Spinal cord (tissue), 10 donors: ENCODE results near the gene TRPV4. TPM values are rescaled to one million over a fixed set of nuclear protein-coding genes. Genes with fewer than 3 reads are reported as not detected.
A peak's percentile ranks its signal among the peaks of the same experiment; 100 is the strongest.
"Not testable (repeated sequence)": the region's sequence is repeated elsewhere in the genome, so short reads cannot be mapped to it uniquely, and the experiment has no call there.

ENCODE experiments used
- DNase-seq, 6 donors: peaks; one replicate each; pipeline versions ENCODE4 v3.0.0 to v3.0.0-alpha.2; 2013 to 2015; ENCODE audit warnings: low spot score in 6 of 6, low read depth in 4 of 6
- H3K27ac ChIP-seq: one replicate; pipeline ENCODE4 v1.5.1; 2013; ENCODE audit warnings: low read depth, low read length, control low read depth
- H3K27me3 ChIP-seq: one replicate; pipeline ENCODE4 v1.6.1; 2013; ENCODE audit warnings: low read length; ENCODE audit not compliant: control insufficient read depth, insufficient read depth
- H3K36me3 ChIP-seq: one replicate; pipeline ENCODE4 v1.6.1; 2013; ENCODE audit warnings: low read length; ENCODE audit not compliant: control insufficient read depth, insufficient read depth
- H3K4me1 ChIP-seq: one replicate; pipeline ENCODE4 v1.6.1; 2013; ENCODE audit warnings: low read length; ENCODE audit not compliant: control insufficient read depth, insufficient read depth
- H3K4me3 ChIP-seq: one replicate; pipeline ENCODE4 v1.5.1; 2013; ENCODE audit warnings: low read depth, low read length, control low read depth
- H3K9me3 ChIP-seq: one replicate; pipeline ENCODE4 v1.6.1; 2013; ENCODE audit warnings: low read length; ENCODE audit not compliant: control insufficient read depth, insufficient read depth
- WGBS: methylation state at CpG from one replicate; pipeline ENCODE4 v1.1.5; 2013; ENCODE audit warnings: missing lambda C conversion rate; ENCODE audit not compliant: insufficient coverage; 5-methylcytosine and 5-hydroxymethylcytosine counted together
- polyA plus RNA-seq, 2 donors: library from polyadenylated mRNA; unstranded; fragments of 120-200 nt; gene quantifications; one replicate each; pipeline ENCODE4 v1.2.1, GENCODE V29; 2013; ENCODE audit not compliant: insufficient read length in 2 of 2
- total RNA-seq, 2 donors: library from RNA; depleted of rRNA in 1 of 2; stranded (reverse); fragments of 120-200 nt in 1 of 2; fragments of >200 nt in 1 of 2; gene quantifications; one replicate each; pipeline versions ENCODE4 v1.2.3 to v1.2.4, GENCODE V29; 2013 to 2014
- donor health status: healthy.

The TRPV4 gene
- total and polyA plus RNA-seq, 4 donors, result 0.50 to 3.8 (median 0.89) TPM

- no peaks in the 10 kb centered on the region for H3K27me3 ChIP-seq
- WGBS, result 78% methylated on average over 17 of the region's 17 CpGs
- no peaks in the 10 kb centered on the region for H3K9me3 ChIP-seq
- peaks cover 35% of the 10 kb centered on the region for H3K4me1 ChIP-seq
- H3K27ac ChIP-seq, result peak overlapping the region; percentile 71
- no peak for DNase-seq
- H3K36me3 ChIP-seq, result peaks cover 31% of the 10 kb centered on the region
- H3K4me3 ChIP-seq, result no peak overlapping the region
These were observed 28.6 kb upstream of the TRPV4 start for GRCh38 chr12:109861689-109862314.

GRCh38 chr12:109860977-109861376, 27.8 kb upstream of the TRPV4 start:
- no peaks in the 10 kb centered on the region for H3K9me3 ChIP-seq
- 100% methylated on average over 5 of the region's 5 CpGs for WGBS
- DNase-seq, result no peak
- H3K27me3 ChIP-seq, result no peaks in the 10 kb centered on the region
- H3K36me3 ChIP-seq, result peaks cover 39% of the 10 kb centered on the region
- peaks cover 35% of the 10 kb centered on the region for H3K4me1 ChIP-seq
- H3K27ac ChIP-seq, result no peak overlapping the region
- H3K4me3 ChIP-seq, result no peak overlapping the region

GRCh38 chr12:109858764-109859163, 25.6 kb upstream of the TRPV4 start:
- DNase-seq, result no peak
- no peak overlapping the region for H3K27ac ChIP-seq
- H3K4me1 ChIP-seq, result peaks cover 17% of the 10 kb centered on the region
- no peaks in the 10 kb centered on the region for H3K27me3 ChIP-seq
- H3K4me3 ChIP-seq, result no peak overlapping the region
- WGBS, result 100% methylated on average over 3 of the region's 5 CpGs
- H3K36me3 ChIP-seq, result peaks cover 61% of the 10 kb centered on the region
- no peaks in the 10 kb centered on the region for H3K9me3 ChIP-seq

- Histone ChIP-seq H3K4me3 (no peak overlapping the region), H3K9me3 (no peaks in the 10 kb centered on the region), H3K36me3 (peaks cover 61% of the 10 kb centered on the region), H3K4me1 (peaks cover 14% of the 10 kb centered on the region), H3K27ac (no peak overlapping the region), H3K27me3 (no peaks in the 10 kb centered on the region)
- WGBS, result 98% methylated on average over 6 of the region's 6 CpGs
- DNase-seq, result no peak
These were observed 24.5 kb upstream of the TRPV4 start for GRCh38 chr12:109857715-109858114.

GRCh38 chr12:109855377-109855776, 22.2 kb upstream of the TRPV4 start:
- Histone ChIP-seq H3K4me3 (no peak overlapping the region), H3K27ac (no peak overlapping the region), H3K36me3 (peaks cover 55% of the 10 kb centered on the region), H3K4me1 (no peaks in the 10 kb centered on the region), H3K9me3 (no peaks in the 10 kb centered on the region), H3K27me3 (no peaks in the 10 kb centered on the region)
- no peak for DNase-seq
- WGBS, result 93% methylated on average over 13 of the region's 14 CpGs

GRCh38 chr12:109850518-109850917, 17.3 kb upstream of the TRPV4 start:
- H3K27me3 ChIP-seq, H3K4me1 ChIP-seq, H3K4me3 ChIP-seq, DNase-seq, H3K9me3 ChIP-seq, H3K27ac ChIP-seq: not testable (repeated sequence)
- H3K36me3 ChIP-seq, result peaks cover 24% of the 10 kb centered on the region
- 98% methylated on average over 5 of the region's 6 CpGs for WGBS

GRCh38 chr12:109847142-109847735, 14.0 kb upstream of the TRPV4 start:
- H3K4me3 ChIP-seq, result no peak overlapping the region
- peaks cover 1% of the 10 kb centered on the region for H3K36me3 ChIP-seq
- H3K4me1 ChIP-seq, result peaks cover 7% of the 10 kb centered on the region
- DNase-seq, result no peak
- H3K9me3 ChIP-seq, result no peaks in the 10 kb centered on the region
- H3K27me3 ChIP-seq, result no peaks in the 10 kb centered on the region
- 70% methylated on average over 6 of the region's 7 CpGs for WGBS
- H3K27ac ChIP-seq, result no peak overlapping the region

GRCh38 chr12:109845824-109846205, 12.6 kb upstream of the TRPV4 start:
- WGBS, result 95% methylated on average over 7 of the region's 7 CpGs
- Histone ChIP-seq H3K4me1 (peaks cover 9% of the 10 kb centered on the region), H3K27ac (no peak overlapping the region), H3K36me3 (no peaks in the 10 kb centered on the region), H3K4me3 (no peak overlapping the region), H3K27me3 (no peaks in the 10 kb centered on the region), H3K9me3 (no peaks in the 10 kb centered on the region)
- DNase-seq, result no peak

- Histone ChIP-seq H3K27ac (no peak overlapping the region), H3K4me1 (peaks cover 15% of the 10 kb centered on the region), H3K4me3 (peak overlapping the region; percentile 26), H3K9me3 (no peaks in the 10 kb centered on the region), H3K36me3 (no peaks in the 10 kb centered on the region), H3K27me3 (no peaks in the 10 kb centered on the region)
- 6% methylated on average over 24 of the region's 30 CpGs for WGBS
- peak; percentile 47 to 90 (median 61) for DNase-seq
These were observed 12.0 kb upstream of the TRPV4 start for GRCh38 chr12:109844983-109845823.
